Activated CD4-positive, alpha-beta T cell treated with anti-CD3 and anti-CD28 coated beads, Interleukin-2, amount 50 U/mL, for 4 hours (primary cell): ENCODE results near the gene THRA.

Experiments used
- DNase-seq, 2 experiments: peaks; one replicate each; pipeline ENCODE4 v3.0.0-alpha.2; 2020

The THRA gene

GRCh38 chr17:40026816-40027613, 35.8 kb upstream of the THRA start:
- peak; percentile 66 to 67 for DNase-seq

- no peak for DNase-seq
These were observed 35.2 kb upstream of the THRA start for GRCh38 chr17:40027614-40028012.

GRCh38 chr17:40028595-40028994, 34.2 kb upstream of the THRA start:
- DNase-seq = no peak

DNA sequence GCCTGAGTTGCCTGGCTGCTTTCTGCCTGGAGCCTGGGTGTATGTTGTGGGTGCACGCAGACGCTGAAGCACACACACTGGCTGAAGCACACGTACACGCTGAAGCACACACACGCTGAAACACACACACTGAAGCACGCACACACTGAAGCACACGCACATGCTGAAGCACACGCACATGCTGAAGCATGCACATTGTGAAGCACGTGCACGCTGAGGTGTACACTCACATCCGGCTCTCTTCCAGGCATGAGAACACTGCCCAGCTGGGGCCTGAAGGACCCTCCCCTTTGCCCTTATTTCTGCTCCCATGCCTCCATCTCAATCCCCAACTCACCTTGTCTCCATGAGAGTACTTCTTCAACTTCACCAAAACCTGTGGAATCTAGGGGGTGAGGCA, 31.1 kb upstream of the THRA start:
- no peak for DNase-seq

GRCh38 chr17:40032322-40033320, 30.1 kb upstream of the THRA start:
- DNase-seq = no peak

GRCh38 chr17:40033339-40033738, 29.4 kb upstream of the THRA start:
- no peak for DNase-seq

DNA sequence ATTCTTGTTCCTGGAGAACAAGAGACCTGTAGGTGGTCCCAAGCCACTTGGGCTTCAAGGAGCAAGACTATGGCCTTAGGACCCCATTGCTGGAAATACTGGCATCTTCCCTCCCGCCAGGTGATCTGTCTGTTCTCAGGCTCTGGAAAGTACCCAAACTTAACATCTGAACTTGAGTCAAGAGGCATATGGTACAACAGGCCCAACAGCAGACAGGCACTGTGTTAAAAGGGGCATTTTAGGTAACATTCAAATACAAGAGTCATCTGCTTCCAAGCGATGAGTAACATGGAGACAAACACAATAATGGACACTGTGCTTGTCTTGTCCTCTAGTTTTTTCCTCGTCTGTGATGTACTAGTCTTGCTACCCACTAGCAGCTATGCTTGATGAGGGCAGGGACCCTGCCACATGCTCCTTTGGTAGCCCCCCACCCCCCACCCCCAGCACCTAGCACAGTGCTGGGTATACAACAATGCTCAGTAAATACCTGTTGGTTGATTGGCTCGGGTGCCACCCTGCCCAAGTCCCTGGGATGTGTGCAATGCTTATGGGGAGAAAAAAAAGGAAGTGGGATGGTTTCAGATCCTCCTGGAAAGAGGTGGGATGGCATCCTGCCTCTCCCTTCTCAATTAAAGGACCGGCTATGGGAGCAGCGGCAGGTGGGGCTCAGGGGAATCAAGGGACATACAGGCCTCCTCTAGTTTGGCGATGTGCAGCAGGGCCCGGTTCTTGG, 28.2 kb upstream of the THRA start:
- DNase-seq = no peak

GRCh38 chr17:40035162-40035559, 27.6 kb upstream of the THRA start:
- no peak for DNase-seq

- no peak for DNase-seq
These were observed 23.8 kb upstream of the THRA start for GRCh38 chr17:40038882-40039513.

DNA sequence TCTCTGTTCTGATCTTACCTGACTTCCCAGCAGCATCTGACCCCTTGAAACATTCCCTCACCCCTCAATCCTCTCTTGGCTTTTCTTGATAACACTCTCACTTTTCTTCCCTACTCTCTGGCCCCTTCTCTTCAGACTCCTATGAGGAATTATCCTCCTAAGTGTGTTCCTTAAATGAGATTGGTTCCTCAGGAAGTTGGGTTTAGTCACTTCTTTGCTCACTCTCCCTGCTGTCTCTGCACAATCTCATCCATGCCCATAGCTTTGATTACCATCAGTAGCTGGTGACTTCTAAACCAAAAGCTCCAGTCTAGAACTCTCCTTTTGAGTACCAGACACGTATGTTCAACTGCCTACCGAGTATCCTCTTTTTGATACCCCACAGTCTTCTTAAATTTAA, 21.6 kb upstream of the THRA start:
- DNase-seq = no peak

DNA sequence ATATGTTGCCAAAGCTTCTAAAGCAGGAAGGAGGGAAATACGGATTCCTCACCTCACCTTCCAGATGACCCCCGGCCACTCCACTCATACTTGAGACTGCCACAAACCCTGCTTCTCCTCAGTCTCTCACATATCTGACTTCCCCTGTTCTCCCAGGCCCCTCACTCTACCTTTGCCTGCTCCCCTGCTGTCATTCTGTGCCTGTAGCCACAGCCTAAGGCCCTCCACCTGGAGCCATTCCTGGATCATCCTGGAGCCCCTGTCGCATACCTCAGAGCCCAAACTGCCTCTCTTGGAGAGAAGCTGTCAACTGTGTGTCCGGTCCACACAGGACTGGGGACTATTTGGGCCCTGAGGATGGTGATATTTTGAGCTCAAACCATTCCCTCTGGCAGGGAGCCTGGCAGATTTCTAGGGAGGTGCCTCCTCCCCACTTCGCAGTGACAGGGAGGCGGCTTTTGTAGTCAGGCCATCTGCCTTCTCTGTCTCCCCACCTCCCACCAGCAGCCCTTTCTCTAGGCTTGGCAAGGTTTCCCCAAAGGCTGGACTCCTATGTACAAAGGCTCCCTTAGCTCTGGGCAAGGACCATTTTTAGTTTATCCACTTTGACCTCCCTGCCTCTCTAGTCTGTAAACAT, 6.3 kb upstream of the THRA start:
- no peak for DNase-seq

- no peak for DNase-seq
These were observed 4.5 kb upstream of the THRA start for GRCh38 chr17:40058186-40058784.

- DNase-seq = no peak
These were observed 3.9 kb upstream of the THRA start for GRCh38 chr17:40058865-40059264.

GRCh38 chr17:40059729-40060475, 2.9 kb upstream of the THRA start:
- DNase-seq = no peak

GRCh38 chr17:40060887-40061608, 1.7 kb upstream of the THRA start:
- no peak for DNase-seq

GRCh38 chr17:40061609-40062038, 1.1 kb upstream of the THRA start:
- DNase-seq = no peak

DNA sequence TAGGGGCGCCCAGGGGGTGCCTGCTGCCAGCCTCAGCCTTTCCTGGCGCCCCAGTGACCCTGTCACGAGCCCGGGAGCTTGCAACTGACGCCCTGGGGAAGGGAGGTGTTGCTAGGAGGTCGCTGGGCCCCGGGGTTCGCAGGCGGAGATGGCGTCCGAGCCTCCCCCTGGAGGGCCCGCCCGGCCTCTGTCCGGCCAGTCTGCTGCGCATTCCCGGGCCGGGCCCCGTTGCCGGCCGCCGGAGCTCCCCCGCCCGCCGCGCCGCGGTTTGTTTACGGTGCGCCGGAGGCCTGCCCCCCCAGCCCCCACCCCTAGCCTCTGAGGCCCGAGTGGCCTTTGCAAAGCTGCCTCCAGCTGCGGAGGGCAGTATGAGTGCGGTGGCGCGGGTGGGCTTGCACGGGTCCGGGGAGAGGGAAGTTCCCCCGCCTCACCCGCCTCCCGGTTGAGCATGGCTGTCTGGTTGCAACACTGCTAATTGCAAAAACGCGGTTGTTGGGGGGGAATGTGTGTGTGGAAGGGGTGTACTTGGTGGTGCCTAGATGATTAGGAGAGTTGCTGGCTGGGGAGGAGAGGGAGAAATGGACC, 514 bp downstream of the THRA start:
- no peak for DNase-seq

DNA sequence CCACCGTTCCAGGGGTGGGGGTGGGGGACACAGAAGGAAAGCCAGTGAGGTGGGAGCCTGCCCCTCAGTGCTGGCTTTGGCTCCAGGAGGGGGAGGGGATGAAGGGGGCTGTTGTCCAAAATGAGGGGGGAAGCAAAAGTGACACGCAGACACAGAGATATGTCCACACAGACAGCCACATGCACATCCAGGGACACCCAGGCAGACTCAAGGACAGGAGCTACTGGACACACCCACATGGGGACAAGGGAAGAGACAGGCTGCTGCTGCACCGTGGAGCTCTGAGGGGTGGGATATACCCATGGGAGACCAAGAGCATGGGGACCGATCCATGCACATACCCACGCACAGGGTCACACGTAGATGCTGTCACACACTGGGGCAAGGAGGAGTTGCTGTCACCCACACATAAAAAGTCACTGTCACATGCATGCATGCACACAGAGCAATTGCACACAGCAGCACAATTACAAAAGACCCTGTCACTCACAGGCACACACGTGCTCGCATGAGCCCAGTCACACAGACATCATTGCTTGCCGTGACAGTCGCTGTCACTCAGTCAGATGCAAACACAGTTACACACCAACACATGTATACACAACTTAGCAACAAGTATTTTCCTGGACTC, 1.3 kb downstream of the THRA start:
- DNase-seq = no peak
